Superior temporal gyrus (tissue), 1 donor: Measurements from ENCODE around the gene HOXC12.

Experiments
- DNase-seq: peaks from one replicate; pipeline ENCODE4 v3.0.0-alpha.2; 2016; ENCODE audit errors: extremely low spot score

The HOXC12 gene

GRCh38 chr12:53972152-53972702, 17.5 kb downstream of the HOXC12 start:
- no peak for DNase-seq

- DNase-seq: no peak
Observed at GRCh38 chr12:53972722-53973235, 18.1 kb downstream of the HOXC12 start, which contains the start of gene HOXC11. HOXC11 (plus strand) TSS chr12:53973126; CDS start chr12:53973242, 116 bp downstream.

GRCh38 chr12:53973236-53974042, 18.7 kb downstream of the HOXC12 start:
- no peak for DNase-seq

- DNase-seq: no peak
Observed at GRCh38 chr12:53974084-53975063, 19.7 kb downstream of the HOXC12 start, which contains the start of gene HOTAIR. HOTAIR (minus strand) TSS chr12:53974954.

- DNase-seq: no peak
Observed at GRCh38 chr12:53975064-53975471, 20.4 kb downstream of the HOXC12 start.

- no peak for DNase-seq
Observed at GRCh38 chr12:53975479-53976152, 20.9 kb downstream of the HOXC12 start.

- DNase-seq: no peak
Observed at GRCh38 chr12:53976172-53976822, 21.6 kb downstream of the HOXC12 start.

GRCh38 chr12:53976823-53977595, 22.3 kb downstream of the HOXC12 start:
- no peak for DNase-seq

GRCh38 chr12:53977596-53978445, 23.1 kb downstream of the HOXC12 start:
- no peak for DNase-seq

GRCh38 chr12:53978477-53979356, 24.0 kb downstream of the HOXC12 start:
- no peak for DNase-seq

- DNase-seq: no peak
Observed at GRCh38 chr12:53980104-53980801, 25.6 kb downstream of the HOXC12 start.

- DNase-seq: no peak
Observed at GRCh38 chr12:53980802-53981496, 26.2 kb downstream of the HOXC12 start.

- no peak for DNase-seq
Observed at GRCh38 chr12:53981634-53982565, 27.2 kb downstream of the HOXC12 start.

- no peak for DNase-seq
Observed at GRCh38 chr12:53982648-53983567, 28.2 kb downstream of the HOXC12 start.

- no peak for DNase-seq
Observed at GRCh38 chr12:53983568-53983949, 28.9 kb downstream of the HOXC12 start.
